GM21367 (cell line): Measurements from ENCODE around the gene KBTBD13.
"Not testable (repeated sequence)": the region's sequence is repeated elsewhere in the genome, so short reads cannot be mapped to it uniquely, and the experiment has no call there.

Experiments used
- ATAC-seq: cut with Tn5 transposase; IDR thresholded peaks from one replicate; pipeline ENCODE4 v1.9.1; 2021; ENCODE audit not compliant: unreplicated experiment

KBTBD13 gene

GRCh38 chr15:65069179-65069578 lies 7.4 kb upstream of the KBTBD13 start:
- no peak for ATAC-seq

DNA sequence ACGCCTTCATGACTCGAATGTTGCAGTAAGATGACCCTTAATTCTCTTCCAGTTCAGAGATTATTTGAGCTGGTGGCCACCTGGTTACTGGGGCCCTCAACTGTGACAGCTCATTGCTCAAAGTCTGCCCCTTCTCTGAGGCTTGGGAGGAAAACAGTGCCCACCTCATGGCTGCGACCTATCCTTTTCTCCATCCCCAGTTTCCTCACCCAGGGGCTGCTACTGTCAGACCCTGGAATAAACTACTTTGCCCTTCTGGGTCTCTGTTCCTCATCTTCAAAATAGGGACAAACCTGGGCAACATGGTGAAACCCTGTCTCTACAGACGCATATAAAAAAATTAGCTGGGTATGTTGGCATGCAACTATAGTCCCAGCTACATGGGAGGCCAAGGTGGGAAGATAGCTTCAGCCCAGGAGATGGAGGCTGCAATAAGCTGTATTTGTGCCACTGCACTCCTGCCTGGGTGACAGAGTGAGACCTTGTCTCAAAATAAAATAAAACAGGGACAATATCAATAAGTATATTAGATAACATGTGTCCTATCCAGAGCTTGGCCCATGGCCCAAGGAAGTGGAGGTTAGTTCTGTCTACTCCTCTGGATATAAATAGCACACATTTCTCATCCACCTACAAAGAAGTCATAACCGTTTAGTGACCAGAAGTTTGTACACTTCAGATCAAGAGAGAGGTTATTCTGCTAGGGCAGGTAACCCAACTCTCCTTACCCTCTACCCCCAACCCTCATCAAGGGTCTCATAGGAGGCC lies 6.6 kb upstream of the KBTBD13 start:
- ATAC-seq, result no peak

DNA sequence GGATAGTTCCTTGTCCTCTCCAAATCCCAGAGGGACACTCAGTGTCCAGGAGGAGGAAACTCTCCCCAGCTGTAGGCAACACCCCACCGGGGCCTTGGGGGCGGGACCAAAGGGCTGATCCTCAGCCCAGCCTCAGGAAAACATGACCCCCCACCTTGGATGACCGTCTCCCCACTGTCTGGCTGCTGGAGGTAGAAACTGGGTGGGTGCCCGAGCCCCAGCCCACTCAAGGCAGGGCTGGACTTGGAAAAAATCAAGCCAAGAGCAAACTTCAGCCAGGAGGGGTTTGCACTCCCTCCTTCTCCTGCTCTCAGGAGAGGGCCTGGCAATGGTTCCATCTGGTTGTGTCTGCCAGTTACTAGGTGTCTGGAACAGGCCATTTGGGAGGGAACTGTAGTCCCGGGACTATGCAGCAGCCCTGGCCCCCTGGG lies 5.2 kb upstream of the KBTBD13 start:
- ATAC-seq, result no peak

GRCh38 chr15:65072027-65072426 lies 4.5 kb upstream of the KBTBD13 start:
- no peak for ATAC-seq

- no peak for ATAC-seq
Observed at GRCh38 chr15:65072617-65073016, 3.9 kb upstream of the KBTBD13 start.

DNA sequence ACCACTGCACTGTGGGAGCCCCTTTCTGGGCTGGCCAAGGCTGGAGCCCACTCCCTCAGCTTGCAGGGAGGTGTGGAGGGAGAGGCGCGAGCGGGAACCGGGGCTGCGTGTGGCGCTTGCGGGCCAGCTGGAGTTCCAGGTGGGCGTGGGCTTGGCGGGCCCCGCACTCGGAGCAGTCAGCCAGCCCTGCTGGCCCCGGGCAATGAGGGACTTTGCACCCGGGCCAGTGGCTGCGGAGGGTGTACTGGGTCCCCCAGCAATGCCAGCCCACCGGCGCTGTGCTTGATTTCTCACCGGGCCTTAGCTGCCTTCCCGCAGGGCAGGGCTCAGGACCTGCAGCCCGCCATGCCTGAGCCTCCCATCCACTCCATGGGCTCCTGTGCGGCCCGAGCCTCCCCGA lies 1.6 kb upstream of the KBTBD13 start:
- ATAC-seq, result not testable (repeated sequence)

DNA sequence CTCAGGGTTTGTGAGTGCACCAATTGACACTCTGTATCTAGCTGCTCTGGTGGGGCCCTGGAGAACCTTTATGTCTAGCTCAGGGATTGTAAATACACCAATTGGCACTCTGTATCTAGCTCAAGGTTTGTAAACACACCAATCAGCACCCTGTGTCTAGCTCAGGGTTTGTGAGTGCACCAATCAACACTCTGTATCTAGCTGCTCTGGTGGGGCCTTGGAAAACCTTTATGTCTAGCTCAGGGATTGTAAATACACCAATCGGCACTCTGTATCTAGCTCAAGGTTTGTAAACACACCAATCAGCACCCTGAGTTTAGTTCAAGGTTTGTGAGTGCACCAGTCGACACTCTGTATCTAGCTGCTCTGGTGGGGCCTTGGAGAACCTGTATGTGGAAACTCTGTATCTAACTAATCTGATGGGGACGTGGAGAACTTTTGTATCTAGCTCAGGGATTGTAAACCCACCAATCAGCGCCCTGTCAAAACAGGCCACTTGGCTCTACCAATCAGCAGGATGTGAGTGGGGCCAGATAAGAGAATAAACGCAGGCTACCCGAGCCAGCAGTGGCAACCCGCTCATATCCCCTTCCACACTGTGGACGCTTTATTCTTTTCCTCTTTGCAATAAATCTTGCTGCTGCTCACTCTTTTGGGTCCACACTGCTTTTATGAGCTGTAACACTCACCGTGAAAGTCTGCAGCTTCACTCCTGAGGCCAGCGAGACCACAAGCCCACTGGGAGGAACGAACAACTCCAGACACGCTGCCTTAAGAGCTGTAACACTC lies 745 bp upstream of the KBTBD13 start:
- not testable (repeated sequence) for ATAC-seq

DNA sequence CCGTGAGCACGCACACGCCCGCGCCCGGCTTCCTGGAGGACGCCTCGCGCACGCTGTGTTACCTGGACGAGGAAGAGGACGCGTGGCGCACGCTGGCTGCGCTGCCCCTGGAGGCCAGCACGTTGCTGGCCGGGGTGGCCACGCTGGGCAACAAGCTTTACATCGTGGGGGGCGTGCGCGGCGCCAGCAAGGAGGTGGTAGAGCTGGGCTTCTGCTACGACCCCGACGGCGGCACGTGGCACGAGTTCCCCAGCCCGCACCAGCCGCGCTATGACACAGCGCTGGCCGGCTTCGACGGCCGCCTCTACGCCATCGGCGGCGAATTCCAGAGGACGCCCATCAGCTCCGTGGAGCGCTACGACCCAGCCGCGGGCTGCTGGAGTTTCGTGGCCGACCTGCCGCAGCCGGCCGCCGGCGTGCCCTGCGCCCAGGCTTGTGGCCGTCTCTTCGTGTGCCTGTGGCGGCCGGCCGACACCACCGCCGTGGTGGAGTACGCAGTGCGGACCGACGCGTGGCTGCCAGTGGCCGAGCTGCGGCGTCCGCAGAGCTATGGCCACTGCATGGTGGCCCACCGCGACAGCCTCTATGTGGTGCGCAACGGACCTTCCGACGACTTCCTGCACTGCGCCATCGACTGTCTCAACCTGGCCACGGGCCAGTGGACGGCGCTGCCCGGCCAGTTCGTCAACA lies 890 bp downstream of the KBTBD13 start:
- ATAC-seq, result no peak

DNA sequence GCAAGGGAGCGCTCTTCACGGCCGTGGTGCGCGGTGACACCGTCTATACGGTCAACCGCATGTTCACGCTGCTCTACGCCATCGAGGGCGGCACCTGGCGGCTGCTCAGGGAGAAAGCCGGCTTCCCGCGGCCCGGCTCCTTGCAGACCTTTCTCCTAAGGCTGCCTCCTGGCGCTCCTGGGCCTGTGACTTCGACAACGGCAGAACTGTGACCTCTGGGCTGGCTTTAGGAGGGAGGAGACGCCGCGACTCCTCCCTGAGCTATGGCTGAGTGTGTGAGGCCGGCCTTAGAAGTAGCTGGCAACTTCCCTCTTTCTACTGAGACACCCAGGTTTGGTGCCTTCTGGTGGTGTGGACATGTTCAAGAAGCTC lies 1.4 kb downstream of the KBTBD13 start:
- ATAC-seq, result no peak

DNA sequence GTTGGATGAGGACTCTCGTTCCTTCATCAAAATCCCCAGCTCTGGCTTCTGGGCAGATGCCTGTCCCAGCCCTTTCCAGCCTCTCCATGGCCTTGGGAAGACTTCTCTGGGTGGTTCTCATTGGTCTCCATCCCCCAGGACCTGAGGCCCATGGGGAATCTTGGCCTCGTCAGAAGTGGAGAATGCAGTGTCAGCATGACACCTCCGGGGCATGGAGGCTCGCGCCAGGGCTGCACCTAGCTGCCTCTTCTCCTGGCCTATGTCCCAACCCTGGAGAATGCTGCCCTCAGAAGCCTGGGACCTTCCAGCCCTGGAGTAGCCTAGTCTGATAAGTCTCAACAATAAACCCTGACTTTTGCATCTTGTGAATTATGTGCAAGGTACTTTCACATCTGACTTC lies 3.0 kb downstream of the KBTBD13 start:
- ATAC-seq, result no peak

DNA sequence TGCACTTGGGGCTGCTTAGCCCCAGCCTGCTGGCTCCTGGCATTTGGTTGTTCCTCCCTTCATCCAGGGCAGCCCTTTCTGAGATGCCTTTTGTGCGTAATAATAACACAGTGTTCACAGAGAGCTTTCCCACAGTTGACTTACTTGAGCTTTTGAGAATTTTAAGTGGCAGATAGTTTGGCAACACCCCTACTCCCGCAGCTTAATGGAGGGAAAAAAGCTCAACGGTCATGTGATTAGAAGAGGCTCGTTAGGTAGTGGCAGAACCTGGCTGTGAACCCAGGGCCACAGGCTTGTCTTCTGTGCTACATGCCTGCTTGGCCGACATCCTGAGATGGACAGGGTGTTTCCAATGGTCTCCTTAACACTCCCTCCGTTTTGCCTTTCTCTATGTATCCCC lies 4.7 kb downstream of the KBTBD13 start:
- no peak for ATAC-seq

- ATAC-seq, result no peak
Observed at GRCh38 chr15:65081758-65082157, 5.2 kb downstream of the KBTBD13 start.

- no peak for ATAC-seq
Observed at GRCh38 chr15:65082303-65082953, 5.9 kb downstream of the KBTBD13 start.

- no peak for ATAC-seq
Observed at GRCh38 chr15:65083262-65083701, 6.7 kb downstream of the KBTBD13 start.

DNA sequence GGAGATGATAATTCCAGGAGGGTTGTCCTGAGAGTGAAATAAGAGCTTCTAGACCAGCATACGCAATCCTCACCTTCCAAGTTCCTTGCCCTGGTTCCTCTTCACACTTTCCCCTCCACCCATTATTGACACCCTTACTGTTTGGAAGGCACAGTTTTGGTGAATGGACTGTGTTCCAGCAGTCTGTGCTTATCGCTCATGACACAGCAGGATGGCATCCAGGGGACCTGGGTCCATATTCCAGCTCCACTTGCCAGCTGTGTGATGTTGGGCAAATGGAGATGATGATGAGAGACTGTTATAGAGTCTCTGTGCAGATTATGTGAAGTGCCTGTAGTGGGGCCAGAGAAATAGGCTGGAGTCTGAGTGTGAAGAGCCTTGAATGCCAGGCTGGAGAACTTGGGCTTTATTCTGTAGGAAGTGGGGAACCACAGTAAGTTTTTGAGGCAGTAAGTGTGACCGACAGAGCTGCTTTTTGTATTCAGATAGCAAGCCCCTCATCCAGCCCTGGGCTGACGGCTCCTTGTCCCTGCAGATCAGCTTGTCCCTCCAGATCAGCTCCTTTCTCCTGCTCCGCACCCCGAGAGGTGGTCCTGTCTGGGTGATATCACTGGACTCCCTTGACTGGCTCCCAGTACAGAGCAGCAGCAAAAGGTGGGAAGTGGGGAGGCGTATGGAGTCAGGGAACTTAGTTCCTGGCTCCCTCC lies 8.1 kb downstream of the KBTBD13 start:
- ATAC-seq, result no peak

- no peak for ATAC-seq
Observed at GRCh38 chr15:65085207-65085753, 8.7 kb downstream of the KBTBD13 start.

DNA sequence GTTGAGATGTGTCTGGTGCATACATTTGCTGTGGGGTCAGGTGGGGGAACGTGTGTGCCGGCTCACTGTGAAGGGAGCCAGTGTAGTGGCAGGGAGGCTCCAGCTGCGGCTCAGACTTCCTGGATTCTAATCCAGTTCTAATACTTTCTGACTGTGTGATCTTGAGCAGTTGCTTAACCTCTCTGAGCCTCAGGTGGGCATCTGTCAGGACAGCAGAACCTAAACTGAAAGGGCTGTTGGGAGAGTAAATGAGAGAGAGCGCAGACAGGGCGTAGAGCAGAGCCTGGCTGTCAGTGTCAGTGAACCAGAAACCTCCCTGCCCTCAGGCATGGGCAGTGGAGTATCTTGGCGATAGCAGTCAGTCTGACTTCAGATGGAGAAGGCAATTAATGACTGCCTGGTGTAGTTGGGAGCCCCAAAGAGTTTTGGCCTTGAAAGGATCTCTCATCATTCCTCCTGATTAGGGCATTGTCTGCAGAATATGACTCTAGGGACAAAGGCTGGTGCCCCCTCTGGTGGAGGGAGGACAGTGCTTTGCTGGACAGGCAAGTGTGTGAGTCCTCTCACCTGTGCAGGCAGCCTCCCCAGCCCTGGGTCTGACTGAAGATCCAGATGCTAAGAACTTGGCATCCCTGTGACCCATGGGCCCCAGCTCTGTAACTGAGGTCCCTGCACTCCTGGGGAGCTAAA lies 9.6 kb downstream of the KBTBD13 start:
- no peak for ATAC-seq

GRCh38 chr15:65086680-65087111 lies 10.2 kb downstream of the KBTBD13 start:
- no peak for ATAC-seq

DNA sequence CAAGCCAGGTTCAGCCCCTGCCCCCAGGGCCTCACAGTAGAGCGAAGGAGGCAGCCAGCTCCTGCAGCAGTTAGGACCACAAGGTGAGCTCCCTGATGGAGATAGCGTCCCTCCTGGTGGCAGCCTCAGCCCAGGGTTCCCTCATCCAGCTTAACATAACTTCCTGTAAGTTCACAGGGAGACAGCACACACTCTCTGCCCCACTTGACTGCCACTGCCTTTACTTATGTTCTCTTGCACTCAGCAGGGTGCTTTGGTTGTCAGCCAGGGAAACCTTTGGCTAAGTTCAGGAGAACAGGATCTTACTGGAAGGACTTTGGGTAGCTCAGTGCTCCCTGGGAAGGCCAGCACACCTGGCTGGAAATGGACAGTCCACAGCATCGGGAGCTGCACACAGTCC lies 10.9 kb downstream of the KBTBD13 start:
- ATAC-seq, result no peak
